ENCODE data around the gene ORC6.

The ORC6 gene

DNA sequence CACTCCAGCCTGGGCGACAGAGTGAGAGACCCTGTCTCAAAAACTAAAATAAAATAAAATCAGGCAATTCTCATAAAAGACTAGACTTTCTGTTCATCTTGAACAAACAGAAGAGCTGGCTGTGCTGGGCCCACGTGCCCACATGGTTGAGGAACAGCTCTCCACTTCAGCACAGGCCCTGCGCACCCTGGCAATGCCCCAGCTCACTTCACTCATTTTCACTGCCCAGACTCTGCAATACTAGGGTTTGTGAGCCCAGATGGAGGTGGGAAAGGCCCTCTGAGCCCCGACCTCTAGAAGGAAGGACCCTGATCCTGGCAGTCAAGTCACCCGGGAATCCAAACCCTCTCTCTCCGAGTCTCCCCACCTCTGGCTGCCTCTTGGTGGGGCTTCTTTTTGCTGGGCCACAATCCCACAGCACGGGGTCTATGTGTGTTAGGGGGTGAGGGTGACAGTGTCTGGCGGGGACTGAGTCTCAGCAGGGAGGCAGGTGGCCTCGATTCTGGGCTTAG is 43.9 kb downstream of the ORC6 start:
- DNase-seq, result no peak

DNA sequence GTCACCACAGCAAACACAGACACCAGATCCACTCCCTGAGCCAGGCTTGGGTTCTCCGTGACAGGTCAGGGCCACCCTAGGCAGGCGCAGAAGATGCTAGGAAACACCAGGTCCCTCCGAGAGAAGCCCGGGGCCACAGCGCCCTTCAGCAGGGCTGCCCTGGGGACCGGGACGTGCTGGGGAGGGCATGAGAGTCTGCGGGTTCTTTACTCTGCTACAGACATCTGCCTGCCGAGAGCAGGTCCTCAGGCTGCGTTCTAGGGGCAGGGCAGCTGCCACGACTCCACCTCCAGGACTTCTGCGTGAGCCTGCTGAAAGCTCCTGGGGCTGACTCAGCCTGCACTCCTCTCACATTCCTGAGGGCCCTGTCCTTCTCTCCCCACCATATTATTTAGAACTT is 47.2 kb downstream of the ORC6 start:
- no peak for DNase-seq

DNA sequence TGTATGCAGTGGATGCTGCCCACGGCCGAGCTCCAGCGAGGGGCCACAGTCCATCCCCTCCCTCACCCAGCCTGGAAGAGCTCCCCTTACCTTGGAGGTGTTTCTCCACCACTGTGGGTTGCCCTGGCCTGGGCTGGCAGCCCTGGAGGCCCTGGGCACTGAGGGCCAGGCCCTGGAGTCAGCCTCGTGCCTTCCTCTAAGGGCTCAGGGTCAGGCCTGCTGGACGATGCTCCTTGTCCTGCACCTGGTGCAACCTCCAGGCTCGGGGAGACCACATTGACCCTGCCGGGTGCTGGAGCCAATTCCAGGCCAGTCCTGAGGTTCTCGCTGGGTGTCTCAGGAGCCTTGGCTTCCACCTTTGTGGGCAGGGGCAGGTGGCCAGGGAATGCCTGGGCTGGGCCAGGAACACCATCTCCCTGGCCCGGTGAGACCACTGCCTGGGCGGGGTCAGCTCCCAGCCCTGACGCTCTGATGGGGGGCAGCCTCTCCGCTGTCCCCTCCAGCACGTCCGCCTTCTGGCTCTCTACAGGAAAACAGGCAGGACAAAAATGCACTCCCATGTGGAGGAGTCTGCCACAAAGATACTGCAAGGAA is 48.3 kb downstream of the ORC6 start:
- DNase-seq, result no peak

DNA sequence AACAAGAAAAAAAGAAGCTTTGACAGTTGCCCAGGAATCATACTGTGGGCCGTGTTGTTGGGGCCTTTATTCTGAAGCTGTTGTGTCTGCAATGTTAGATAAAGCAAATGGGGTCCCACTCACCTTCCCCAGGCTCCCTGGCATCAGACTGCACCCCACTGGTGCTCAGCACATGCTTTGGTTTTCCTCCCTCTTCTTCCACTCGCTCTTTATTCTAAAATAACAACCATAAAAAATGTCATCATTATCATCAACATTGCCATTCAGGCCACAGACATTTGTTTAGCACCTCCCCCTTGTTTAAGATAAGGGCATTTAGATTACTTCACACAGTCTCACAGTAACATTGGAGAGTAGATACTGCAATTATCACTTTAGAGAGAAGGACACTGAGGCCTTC is 50.5 kb downstream of the ORC6 start:
- DNase-seq, result no peak

DNA sequence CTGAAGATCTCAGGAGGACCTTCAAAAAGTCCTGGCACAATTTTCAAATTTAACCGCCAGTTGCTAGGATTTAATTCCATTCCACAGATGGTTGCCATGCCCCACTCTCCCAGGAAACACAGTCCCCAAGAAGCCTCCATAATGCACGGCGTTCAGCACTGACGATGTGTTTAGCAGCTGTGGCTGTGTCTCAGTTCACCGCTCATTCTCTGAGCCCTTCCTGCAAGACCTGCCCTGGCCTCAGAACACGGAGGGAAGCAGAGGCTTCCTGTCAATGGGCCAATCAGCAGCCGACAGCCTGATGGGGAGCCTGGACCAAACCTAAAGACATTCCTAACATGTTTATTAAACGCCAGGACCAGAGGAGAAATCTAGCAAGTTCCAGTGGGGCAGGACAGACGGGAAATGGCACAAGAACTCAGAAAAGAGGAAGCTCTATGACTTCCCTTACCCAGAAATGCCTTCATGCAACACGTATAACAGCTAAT is 53.8 kb downstream of the ORC6 start:
- DNase-seq, result peak; percentile 19

DNA sequence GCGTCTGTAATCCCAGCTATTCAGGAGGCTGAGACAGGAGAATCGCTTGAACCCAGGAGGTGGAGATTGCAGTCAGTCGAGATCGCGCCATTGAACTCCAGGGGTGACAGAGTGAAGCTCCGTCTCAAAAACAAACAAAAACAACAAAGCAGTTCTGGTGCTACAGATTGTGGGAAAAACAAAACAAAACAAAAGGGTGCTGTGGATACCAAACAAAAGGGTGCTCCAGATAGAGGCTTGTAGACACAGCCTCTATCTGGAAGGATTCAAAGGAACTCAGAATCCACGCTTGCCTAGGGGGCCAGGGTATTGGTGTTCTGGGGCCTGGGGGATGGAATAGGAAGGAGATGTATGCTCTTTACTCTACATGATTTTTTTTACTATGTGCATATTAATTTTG is 56.2 kb downstream of the ORC6 start:
- no peak for DNase-seq

DNA sequence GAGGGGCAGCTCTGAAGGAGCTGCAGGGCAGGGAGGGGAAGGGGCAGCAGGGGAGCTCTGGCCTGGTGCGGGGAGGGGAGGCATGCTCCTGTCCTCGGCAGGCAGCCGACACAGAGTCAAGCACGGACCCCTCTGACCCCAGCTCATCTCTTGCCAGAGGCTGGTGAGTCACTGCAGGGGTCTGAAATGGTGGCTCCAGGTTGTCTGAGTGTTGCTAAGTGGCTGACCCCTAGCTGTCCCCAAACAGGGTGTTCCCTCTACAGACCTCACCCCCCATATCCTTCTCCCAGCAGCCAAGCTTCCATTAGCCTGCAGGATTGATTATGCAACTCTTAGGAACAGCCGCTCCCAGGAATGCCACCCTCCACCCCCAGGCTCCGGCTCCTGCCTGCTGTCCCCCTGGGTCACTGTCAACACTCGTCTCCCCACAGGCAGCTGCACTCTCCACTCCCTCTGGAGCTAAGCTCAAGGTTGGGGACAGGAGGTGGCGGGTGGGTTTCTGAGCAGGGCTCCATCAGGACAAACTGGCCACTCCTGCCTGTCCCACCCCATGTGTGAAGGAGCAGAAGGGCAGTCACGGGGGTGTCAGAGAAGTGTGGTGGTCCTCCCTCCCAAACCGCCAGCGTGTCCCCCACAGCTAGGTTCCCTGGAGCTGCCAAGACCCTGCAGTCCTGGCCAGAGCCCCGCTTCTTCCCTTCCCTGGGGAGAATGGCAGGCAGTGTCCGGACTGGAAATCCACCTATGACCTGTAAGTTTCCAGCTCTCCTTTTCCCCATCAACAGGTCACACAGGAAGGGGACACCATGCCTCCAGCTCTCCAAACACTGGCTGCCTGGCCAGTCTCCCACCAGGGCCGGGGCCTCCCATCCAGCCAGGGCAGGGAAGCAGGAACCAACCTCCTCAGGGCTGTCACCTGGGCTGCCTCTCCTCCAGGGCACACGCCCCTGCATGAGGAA is 57.6 kb downstream of the ORC6 start:
- DNase-seq, result no peak
